Hematopoietic multipotent progenitor cell treated with erythropoietin and hydrocortisone succinate and interleukin-3 and kit ligand, for 17 days (in vitro differentiated cells): Measurements from ENCODE around the gene DISP1.
"Not testable (repeated sequence)": the region's sequence is repeated elsewhere in the genome, so short reads cannot be mapped to it uniquely, and the experiment has no call there.

ENCODE experiments used
- DNase-seq: peaks from one replicate; pipeline ENCODE4 v3.0.0-alpha.2; 2015; ENCODE audit warnings: low spot score

The DISP1 gene

DNA sequence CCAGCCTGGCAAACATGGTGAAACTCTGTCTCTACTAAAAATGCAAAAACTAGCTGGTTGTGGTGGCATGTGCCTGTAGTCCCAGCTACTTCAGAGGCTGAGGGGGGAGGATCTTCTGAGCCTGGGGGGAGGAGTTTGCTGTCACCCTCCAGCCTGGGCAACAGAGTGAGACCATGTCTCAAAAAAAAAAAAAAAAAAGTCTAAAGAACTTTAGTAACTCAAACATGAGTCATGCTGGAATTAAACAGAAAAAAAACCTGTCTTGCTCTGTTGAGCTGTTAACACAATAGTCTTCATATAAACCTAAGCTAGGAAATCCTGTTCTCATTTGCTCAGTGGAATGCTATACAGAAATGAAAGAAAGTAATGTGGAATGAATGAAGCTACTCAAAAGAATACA is 16.7 kb upstream of the DISP1 start:
- no peak for DNase-seq

GRCh38 chr1:222798975-222799374 is 15.9 kb upstream of the DISP1 start:
- no peak for DNase-seq

- no peak for DNase-seq
Measured at GRCh38 chr1:222801067-222801466, 13.8 kb upstream of the DISP1 start.

GRCh38 chr1:222811671-222812070 is 3.2 kb upstream of the DISP1 start:
- no peak for DNase-seq

DNA sequence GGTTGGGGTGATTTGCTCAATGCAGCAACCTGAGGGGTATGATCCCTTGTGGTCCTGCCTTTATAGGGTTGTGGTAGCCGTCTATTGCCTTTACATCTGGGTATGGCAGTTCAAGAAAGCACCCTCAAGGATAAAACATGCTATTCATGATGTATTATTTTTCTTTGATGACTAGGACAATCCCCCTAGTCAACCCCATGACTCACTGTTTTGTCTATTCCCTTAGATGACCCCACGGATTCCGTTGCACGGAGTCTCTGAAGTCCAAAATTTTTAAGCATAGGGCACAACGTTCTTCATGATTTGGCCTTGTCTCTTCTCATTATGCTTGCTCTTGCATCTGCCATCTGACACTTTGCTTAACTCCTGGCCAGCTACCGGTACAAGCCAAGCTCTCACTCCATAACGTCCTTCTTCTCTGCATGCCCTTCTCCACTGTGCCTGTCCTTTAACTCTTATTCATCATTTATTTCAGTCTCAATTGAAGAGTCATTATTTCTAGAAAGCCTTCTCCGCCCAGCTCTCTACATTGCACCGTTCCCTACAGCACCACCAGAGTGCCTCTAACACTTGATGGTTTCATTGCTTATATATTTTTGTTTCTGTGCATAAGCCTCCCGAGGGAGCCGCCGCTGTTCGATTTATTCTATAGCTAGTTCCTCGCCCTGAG is 838 bp upstream of the DISP1 start:
- DNase-seq: no peak

GRCh38 chr1:222815440-222815765 is 564 bp downstream of the DISP1 start:
- no peak for DNase-seq

DNA sequence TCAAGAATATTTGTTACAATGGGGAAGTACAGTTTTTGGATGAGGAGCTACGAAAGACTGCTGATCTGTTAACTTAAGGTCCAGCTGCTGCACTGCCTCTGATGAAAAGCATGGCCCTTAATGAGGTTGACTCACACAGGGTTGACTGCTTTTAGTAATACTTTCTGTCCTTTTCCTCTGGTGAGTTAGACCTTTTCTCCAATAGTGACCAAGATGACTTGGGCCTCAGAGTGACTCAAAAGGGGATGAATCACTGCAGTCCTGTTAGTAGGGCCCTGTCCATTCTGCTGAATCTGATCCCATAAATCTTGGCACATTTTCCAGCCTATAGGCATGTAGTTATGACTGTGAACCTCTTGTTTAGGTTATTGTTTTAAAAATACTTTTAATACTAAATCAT is 2.7 kb downstream of the DISP1 start:
- no peak for DNase-seq

GRCh38 chr1:222818171-222818570 is 3.3 kb downstream of the DISP1 start:
- no peak for DNase-seq

- no peak for DNase-seq
Measured at GRCh38 chr1:222820171-222820712, 5.4 kb downstream of the DISP1 start.

- no peak for DNase-seq
Measured at GRCh38 chr1:222821239-222821638, 6.4 kb downstream of the DISP1 start.

DNA sequence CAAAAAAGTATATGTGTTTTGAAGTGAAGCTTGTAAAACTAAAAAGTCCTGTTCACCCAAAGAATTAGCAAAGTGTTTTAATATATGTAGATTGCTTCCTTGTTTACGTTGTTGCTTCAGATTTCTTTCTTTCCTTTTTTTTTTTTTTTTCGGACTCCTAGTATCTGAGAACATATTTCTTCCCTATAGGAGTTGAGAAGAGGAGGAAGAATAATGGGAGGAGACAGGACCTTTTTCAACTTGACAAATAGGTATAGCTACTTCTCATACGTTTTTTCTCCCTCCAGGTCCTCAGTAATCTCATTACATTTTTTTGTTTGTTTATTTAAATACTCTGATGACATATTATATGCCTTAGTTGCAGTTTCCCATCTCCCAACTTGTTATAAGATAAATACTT is 8.9 kb downstream of the DISP1 start:
- no peak for DNase-seq

- DNase-seq: no peak
Measured at GRCh38 chr1:222824641-222825040, 9.8 kb downstream of the DISP1 start.

- DNase-seq: no peak
Measured at GRCh38 chr1:222828939-222829338, 14.1 kb downstream of the DISP1 start.

DNA sequence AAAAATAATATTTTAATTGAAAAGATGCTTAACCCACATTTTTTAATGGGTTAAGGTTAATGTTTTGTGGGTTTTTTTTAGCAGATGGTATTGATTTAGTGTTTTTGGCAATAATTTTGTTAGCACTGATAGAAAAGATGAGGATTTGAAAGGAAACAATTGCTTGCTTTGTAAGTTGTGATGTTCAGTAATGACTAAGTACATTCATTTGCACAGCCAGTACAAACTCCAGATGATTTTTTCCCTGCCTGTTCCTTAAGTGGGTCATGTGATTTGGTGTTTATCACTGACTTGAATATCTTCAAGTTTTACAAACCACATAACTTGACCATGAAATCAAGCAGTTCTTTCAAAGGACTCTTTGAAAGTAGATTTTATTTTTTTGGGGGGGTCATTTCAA is 15.0 kb downstream of the DISP1 start:
- DNase-seq: no peak

GRCh38 chr1:222833356-222833876 is 18.6 kb downstream of the DISP1 start:
- DNase-seq: no peak

DNA sequence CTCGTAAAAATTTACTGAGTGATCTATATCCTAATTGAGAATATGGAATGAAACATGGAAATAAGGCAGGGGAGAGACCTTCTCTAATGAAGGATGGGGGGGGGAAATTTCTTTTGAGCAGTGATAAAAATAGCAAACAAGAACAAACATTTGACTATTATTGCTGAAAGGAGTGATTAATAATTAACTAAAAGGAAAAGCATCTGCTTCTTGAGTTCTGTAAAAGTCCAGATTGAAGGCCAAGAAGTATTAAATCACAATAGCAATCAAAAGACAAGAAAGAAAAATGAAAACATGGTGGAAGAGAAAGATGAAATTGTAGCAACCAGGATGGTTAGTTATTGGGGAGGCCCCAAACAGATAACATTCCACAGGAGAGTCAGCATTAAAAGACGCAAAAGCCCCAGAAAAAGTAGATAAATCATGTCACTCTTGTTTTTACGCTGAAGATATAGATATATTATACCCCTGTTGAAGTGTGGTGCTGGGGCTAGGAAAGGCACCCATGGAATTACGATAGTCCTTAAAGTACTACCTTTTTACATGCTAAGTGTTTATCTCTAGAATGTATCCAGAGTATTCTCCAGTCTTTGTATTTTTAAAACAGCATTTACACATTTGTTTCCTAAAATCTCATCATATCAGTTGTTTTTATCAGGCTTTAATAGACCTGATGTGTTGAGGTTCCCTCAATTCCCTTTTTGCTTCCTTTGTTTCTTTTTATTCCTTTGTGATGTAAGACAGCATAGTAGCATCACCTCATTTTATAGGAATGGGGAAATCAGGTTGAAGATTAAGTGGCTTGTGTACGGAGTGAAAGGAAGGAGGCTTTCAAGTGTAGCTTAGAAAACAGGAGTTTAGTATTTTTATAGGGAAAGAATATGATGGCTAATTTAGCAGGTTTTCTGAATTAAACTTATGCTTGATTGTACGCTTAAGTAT is 28.9 kb downstream of the DISP1 start:
- DNase-seq: no peak

- DNase-seq: no peak
Measured at GRCh38 chr1:222844411-222844779, 29.6 kb downstream of the DISP1 start.

DNA sequence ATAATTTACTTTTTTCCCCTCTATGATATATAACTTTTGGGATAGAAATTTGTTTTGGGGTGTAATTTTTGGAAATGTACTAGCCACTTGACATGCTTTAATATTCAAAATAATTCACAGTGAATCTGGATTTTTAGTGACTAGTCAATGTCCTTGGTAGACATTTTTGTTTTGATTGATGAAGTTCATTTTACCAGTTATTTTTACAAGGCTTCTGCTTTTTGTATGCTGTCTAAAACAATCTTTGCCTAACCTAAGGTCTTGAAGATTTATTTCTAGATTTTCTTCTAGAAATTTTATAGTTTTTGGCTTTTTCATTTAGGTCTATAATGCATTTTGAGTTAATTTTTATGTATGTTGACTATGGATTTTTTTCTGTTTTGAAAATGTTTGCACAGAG is 30.9 kb downstream of the DISP1 start:
- no peak for DNase-seq

DNA sequence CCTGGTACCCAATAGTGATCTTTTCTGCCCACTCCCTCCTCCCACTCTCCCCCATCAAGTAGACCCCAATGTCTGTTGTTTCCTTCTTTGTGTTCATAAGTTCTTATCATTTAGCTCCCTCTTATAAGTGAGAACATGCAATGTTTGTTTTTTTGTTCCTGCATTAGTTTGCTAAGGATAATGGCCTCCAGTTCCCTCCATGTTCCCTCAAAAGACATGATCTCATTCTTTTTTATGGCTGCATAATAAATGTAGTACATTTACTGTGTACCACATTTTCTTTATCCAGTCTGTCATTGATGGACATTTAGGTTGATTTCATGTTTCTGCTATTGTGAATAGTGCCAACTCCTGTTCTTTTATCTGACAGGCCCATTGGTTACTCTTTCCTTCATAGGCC is 35.7 kb downstream of the DISP1 start:
- not testable (repeated sequence) for DNase-seq

GRCh38 chr1:222852326-222852725 is 37.5 kb downstream of the DISP1 start:
- DNase-seq: no peak

- no peak for DNase-seq
Measured at GRCh38 chr1:222861062-222861461, 46.2 kb downstream of the DISP1 start.
